Measurements from ENCODE around the gene S100A1.
"Not testable (repeated sequence)": the region's sequence is repeated elsewhere in the genome, so short reads cannot be mapped to it uniquely, and the experiment has no call there.

S100A1 gene

GRCh38 chr1:153627715-153628626 lies at the start of gene S100A1:
Gene S100A1, plus strand, starts transcription at chr1:153628434. Its CDS starts 2,088 bp downstream, at chr1:153630522.
- DNase-seq (ENCODE audit: low read depth) = no peak

GRCh38 chr1:153578490-153578889 lies 49.7 kb upstream of the S100A1 start:
- DNase-seq (ENCODE audit: low read depth) = no peak

- DNase-seq (ENCODE audit: low read depth) = no peak
Observed at GRCh38 chr1:153578936-153579335, 49.3 kb upstream of the S100A1 start.

GRCh38 chr1:153582836-153583235 lies 45.4 kb upstream of the S100A1 start:
- not testable (repeated sequence) for DNase-seq (ENCODE audit: low read depth)

- not testable (repeated sequence) for DNase-seq (ENCODE audit: low read depth)
Observed at GRCh38 chr1:153583514-153583913, 44.7 kb upstream of the S100A1 start.

GRCh38 chr1:153583976-153584375 lies 44.3 kb upstream of the S100A1 start:
- no peak for DNase-seq (ENCODE audit: low read depth)

- DNase-seq (ENCODE audit: low read depth) = no peak
Observed at GRCh38 chr1:153585006-153585405, 43.2 kb upstream of the S100A1 start.

- DNase-seq (ENCODE audit: low read depth) = no peak
Observed at GRCh38 chr1:153586347-153586746, 41.9 kb upstream of the S100A1 start.

GRCh38 chr1:153587314-153587713 lies 40.9 kb upstream of the S100A1 start:
- DNase-seq (ENCODE audit: low read depth) = no peak

- not testable (repeated sequence) for DNase-seq (ENCODE audit: low read depth)
Observed at GRCh38 chr1:153588033-153588432, 40.2 kb upstream of the S100A1 start.

- DNase-seq (ENCODE audit: low read depth) = no peak
Observed at GRCh38 chr1:153588482-153588881, 39.8 kb upstream of the S100A1 start.

GRCh38 chr1:153592748-153593147 lies 35.5 kb upstream of the S100A1 start:
- no peak for DNase-seq (ENCODE audit: low read depth)

GRCh38 chr1:153597206-153597605 lies 31.0 kb upstream of the S100A1 start:
- DNase-seq (ENCODE audit: low read depth) = no peak

- DNase-seq (ENCODE audit: low read depth) = no peak
Observed at GRCh38 chr1:153598309-153599172, 29.7 kb upstream of the S100A1 start.

GRCh38 chr1:153599847-153600246 lies 28.4 kb upstream of the S100A1 start:
- no peak for DNase-seq (ENCODE audit: low read depth)

GRCh38 chr1:153602749-153603148 lies 25.5 kb upstream of the S100A1 start:
- DNase-seq (ENCODE audit: low read depth) = no peak

GRCh38 chr1:153606194-153606593 lies 22.0 kb upstream of the S100A1 start:
- no peak for DNase-seq (ENCODE audit: low read depth)

GRCh38 chr1:153607381-153607780 lies 20.9 kb upstream of the S100A1 start:
- no peak for DNase-seq (ENCODE audit: low read depth)

- DNase-seq (ENCODE audit: low read depth) = no peak
Observed at GRCh38 chr1:153608089-153608682, 20.0 kb upstream of the S100A1 start.

GRCh38 chr1:153608742-153609584 lies 19.3 kb upstream of the S100A1 start:
- DNase-seq (ENCODE audit: low read depth) = no peak

- DNase-seq (ENCODE audit: low read depth) = no peak
Observed at GRCh38 chr1:153609585-153609907, 18.7 kb upstream of the S100A1 start.

GRCh38 chr1:153610334-153610733 lies 17.9 kb upstream of the S100A1 start:
- DNase-seq (ENCODE audit: low read depth) = no peak

Data from stimulated activated CD8-positive, alpha-beta memory T cell treated with anti-CD3 and anti-CD28 coated beads, Interleukin-4, amount 100 ng/mL, for 24 hours (primary cell).